DOHH2 (cell line): Measurements from ENCODE around the gene KRTAP5-6.

ENCODE experiments used
- H3F3A ChIP-seq: fragments of 200-600 bp; sonication (generic), shearing (Covaris generic); 2 replicates; pipeline ENCODE4 v1.6.0; 2016; ENCODE audit warnings: antibody characterized with exemption, mild to moderate bottlenecking; ENCODE audit not compliant: control insufficient read depth, insufficient read depth
- H3K27ac ChIP-seq: fragments of 200-600 bp; sonication (generic); 2 replicates; pipeline ENCODE4 v1.5.1; 2014; ENCODE audit warnings: low read depth, mild to moderate bottlenecking, low read length, moderate library complexity
- H3K27me3 ChIP-seq: fragments of 200-600 bp; sonication (generic); 2 replicates; pipeline ENCODE4 v1.6.1; 2014; ENCODE audit warnings: mild to moderate bottlenecking, low read length, mixed read lengths; ENCODE audit not compliant: control insufficient read depth
- H3K36me3 ChIP-seq: fragments of 200-600 bp; sonication (generic); 2 replicates; pipeline ENCODE4 v1.6.1; 2014; ENCODE audit warnings: mild to moderate bottlenecking, low read length, moderate library complexity, mixed read lengths; ENCODE audit not compliant: control insufficient read depth
- H3K4me1 ChIP-seq: fragments of 200-600 bp; sonication (generic); 2 replicates; pipeline ENCODE4 v1.6.1; 2014; ENCODE audit warnings: mild to moderate bottlenecking, low read length, mixed read lengths; ENCODE audit not compliant: control insufficient read depth
- H3K4me2 ChIP-seq: fragments of 200-600 bp; sonication (generic); 2 replicates; pipeline ENCODE4 v1.6.0; 2014; ENCODE audit warnings: mild to moderate bottlenecking, low read length, moderate library complexity
- H3K4me3 ChIP-seq: fragments of 200-600 bp; sonication (generic); 2 replicates; pipeline ENCODE4 v1.5.1; 2014; ENCODE audit warnings: mild to moderate bottlenecking, low read length, mixed read lengths
- H3K79me2 ChIP-seq: fragments of 200-600 bp; sonication (generic); 2 replicates; pipeline ENCODE4 v1.6.1; 2014; ENCODE audit warnings: mild to moderate bottlenecking, low read length, mixed read lengths; ENCODE audit not compliant: control insufficient read depth
- H3K9me2 ChIP-seq: fragments of 200-600 bp; sonication (generic); replicated peaks from 2 replicates; pipeline ENCODE4 v1.6.1; 2014; ENCODE audit warnings: mild to moderate bottlenecking, low read length, mixed read lengths; ENCODE audit not compliant: control insufficient read depth
- H3K9me3 ChIP-seq: fragments of 200-600 bp; sonication (generic); 2 replicates; pipeline ENCODE4 v1.6.1; 2014; ENCODE audit warnings: antibody characterized with exemption, low read length, mixed read lengths; ENCODE audit not compliant: control insufficient read depth, insufficient read depth
- H4K20me1 ChIP-seq: fragments of 200-600 bp; sonication (generic); 2 replicates; pipeline ENCODE4 v1.6.0; 2014; ENCODE audit warnings: low read depth, mild to moderate bottlenecking, antibody characterized with exemption, low read length, moderate library complexity; ENCODE audit not compliant: control insufficient read depth, insufficient read depth
- EZH2phosphoT487 ChIP-seq: fragments of 200-600 bp; sonication (generic); IDR thresholded peaks from 2 replicates; pipeline ENCODE4 v1.6.1; 2017; ENCODE audit warnings: borderline replicate concordance, mild to moderate bottlenecking, antibody characterized with exemption, low read length, moderate library complexity, mixed read lengths
- TF ChIP-seq, protein P1 (sequence below): fragments of 200-600 bp; sonication (generic); IDR thresholded peaks from one replicate; pipeline ENCODE4 v1.5.1; 2014; ENCODE audit warnings: antibody characterized with exemption, mild to moderate bottlenecking, low read depth, low read length; ENCODE audit not compliant: poor library complexity, severe bottlenecking

KRTAP5-6 gene

DNA sequence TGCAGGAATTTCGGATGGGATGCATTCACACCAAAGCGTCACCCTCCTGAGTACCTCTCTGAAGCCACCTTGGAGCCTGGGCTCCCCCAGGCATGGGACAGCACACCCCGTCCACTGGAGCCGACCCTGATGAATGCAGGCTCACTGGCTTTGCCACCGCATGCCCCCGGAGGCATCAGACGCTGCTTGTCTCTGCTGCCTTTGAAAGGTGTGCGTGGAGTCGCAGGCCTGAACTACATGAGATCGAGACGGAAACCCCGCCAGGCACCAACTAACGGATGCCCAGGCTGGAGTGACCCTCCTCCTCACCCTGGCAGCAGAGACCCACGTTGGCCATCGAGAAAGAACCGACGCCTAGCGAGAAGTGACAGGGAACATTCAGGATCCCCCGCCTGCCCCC is 45.0 kb upstream of the KRTAP5-6 start:
- peaks cover 4% of the 10 kb centered on the region; the same call in 1 of the 2 replicates for H3K27me3 ChIP-seq
- no peaks in the 10 kb centered on the region for H3K9me3 ChIP-seq
- H3K4me2 ChIP-seq = no peak overlapping the region
- no peak overlapping the region for H3K27ac ChIP-seq
- H4K20me1 ChIP-seq = no peaks in the 10 kb centered on the region
- H3F3A ChIP-seq = no peaks in the 10 kb centered on the region
- no peak overlapping the region for H3K4me3 ChIP-seq
- H3K36me3 ChIP-seq = no peaks in the 10 kb centered on the region
- H3K4me1 ChIP-seq = no peaks in the 10 kb centered on the region
- TF ChIP-seq EZH2phosphoT487 = no peak
- TF ChIP-seq, protein P1, sequence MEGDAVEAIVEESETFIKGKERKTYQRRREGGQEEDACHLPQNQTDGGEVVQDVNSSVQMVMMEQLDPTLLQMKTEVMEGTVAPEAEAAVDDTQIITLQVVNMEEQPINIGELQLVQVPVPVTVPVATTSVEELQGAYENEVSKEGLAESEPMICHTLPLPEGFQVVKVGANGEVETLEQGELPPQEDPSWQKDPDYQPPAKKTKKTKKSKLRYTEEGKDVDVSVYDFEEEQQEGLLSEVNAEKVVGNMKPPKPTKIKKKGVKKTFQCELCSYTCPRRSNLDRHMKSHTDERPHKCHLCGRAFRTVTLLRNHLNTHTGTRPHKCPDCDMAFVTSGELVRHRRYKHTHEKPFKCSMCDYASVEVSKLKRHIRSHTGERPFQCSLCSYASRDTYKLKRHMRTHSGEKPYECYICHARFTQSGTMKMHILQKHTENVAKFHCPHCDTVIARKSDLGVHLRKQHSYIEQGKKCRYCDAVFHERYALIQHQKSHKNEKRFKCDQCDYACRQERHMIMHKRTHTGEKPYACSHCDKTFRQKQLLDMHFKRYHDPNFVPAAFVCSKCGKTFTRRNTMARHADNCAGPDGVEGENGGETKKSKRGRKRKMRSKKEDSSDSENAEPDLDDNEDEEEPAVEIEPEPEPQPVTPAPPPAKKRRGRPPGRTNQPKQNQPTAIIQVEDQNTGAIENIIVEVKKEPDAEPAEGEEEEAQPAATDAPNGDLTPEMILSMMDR = no peak
- H3K79me2 ChIP-seq = no peaks in the 10 kb centered on the region
- H3K9me2 ChIP-seq = no peaks in the 10 kb centered on the region

DNA sequence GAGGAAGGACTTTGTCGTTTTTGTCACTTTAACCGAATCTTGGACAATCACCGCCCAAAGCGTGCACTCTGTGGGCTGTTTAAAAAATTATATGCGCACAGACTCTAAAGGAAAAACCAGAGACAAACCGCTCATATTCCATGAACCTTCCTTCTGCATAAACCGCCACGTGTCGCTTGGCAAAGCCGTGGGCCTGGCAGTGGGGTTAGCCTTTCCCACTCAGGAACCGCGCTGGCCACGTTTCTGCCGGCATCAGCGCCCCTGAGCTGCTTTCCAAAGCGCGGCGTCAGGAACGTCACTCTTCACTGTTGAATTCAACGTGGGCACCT is 44.6 kb upstream of the KRTAP5-6 start:
- no peaks in the 10 kb centered on the region for H4K20me1 ChIP-seq
- TF ChIP-seq, protein P1 = no peak
- no peak for TF ChIP-seq EZH2phosphoT487
- H3K27me3 ChIP-seq = peaks cover 4% of the 10 kb centered on the region; the same call in 1 of the 2 replicates
- no peak overlapping the region for H3K4me2 ChIP-seq
- no peak overlapping the region for H3K27ac ChIP-seq
- H3F3A ChIP-seq = no peaks in the 10 kb centered on the region
- H3K4me3 ChIP-seq = no peak overlapping the region
- H3K79me2 ChIP-seq = no peaks in the 10 kb centered on the region
- no peaks in the 10 kb centered on the region for H3K9me2 ChIP-seq
- H3K9me3 ChIP-seq = no peaks in the 10 kb centered on the region
- no peaks in the 10 kb centered on the region for H3K36me3 ChIP-seq
- H3K4me1 ChIP-seq = no peaks in the 10 kb centered on the region

DNA sequence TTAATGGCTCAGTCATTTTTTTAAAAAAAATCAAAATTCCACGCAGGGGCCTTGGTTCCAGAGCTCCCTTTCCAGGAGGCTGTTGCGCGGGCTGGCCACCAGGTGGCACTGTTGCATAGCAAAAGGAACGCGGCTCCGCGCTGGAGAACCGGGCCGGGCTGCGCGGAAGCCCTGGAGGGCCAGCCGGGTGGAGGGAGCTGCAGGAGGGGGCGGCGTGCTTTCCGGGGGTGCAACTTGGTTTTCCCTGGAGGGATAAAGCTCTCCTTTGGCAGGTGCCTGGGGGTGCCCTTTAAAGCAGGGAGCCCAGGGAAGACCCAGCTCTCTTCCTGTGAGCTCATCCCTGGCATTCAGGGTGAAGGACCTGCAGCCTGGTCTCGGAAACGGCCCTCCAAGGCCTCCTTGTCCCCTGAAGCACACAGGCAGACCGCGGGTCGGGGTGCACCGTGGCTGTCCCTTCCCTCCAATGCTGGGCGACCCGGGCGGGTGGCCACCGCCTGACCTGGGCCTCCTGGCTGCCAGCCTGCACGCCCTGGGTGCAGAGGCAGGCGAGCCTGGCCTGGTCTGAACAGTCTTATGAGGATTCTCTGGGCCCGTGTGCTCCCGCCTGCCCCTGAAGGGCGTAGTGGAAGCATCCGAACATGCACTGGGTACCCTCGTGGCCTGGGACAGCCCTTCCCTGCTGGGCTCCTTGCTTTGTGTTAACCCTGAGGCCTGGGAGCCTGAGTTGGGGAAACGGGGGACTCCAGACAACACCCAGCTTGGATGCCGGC is 44.0 kb upstream of the KRTAP5-6 start:
- Histone ChIP-seq H3K9me3 (no peaks in the 10 kb centered on the region), H4K20me1 (no peaks in the 10 kb centered on the region), H3F3A (no peaks in the 10 kb centered on the region), H3K4me1 (no peaks in the 10 kb centered on the region), H3K9me2 (no peaks in the 10 kb centered on the region), H3K79me2 (no peaks in the 10 kb centered on the region), H3K27ac (no peak overlapping the region), H3K36me3 (no peaks in the 10 kb centered on the region), H3K27me3 (peaks cover 4% of the 10 kb centered on the region; the same call in 1 of the 2 replicates), H3K4me2 (no peak overlapping the region), H3K4me3 (no peak overlapping the region)
- TF ChIP-seq, protein P1 = peak; percentile 96
- TF ChIP-seq EZH2phosphoT487 = no peak
